Measurements from ENCODE around the gene MEOX1.

DNA sequence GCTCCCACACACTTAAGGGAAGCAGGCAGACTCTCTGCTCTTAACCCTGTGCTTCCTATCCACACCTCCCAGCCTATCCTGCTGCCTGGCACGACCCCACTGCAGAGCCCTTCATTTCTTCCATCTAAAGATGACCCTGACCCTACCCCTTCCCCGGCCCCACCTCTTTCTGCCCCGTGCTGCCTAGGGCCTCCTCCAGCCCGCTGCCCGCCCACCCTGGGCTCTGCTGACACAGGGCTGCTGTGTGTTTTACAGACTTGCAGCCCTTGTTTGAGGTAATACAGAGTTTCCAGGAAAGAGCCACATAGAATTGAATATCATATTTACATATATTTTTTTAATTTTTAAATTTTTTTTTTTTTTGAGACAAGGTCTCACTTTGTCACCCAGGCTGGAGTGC, 42.0 kb downstream of the MEOX1 start:
- TF ChIP-seq CTCF (conservative IDR thresholded peaks at IDR 0.05 in 1 of 2, IDR thresholded peaks at IDR 0.05 in 1 of 2; ENCODE audit: low read depth in 1 of 2, low read length in 2 of 2) (no peak), EZH2 (IDR thresholded peaks at IDR 0.05; ENCODE audit: low read length, missing control alignments) (no peak)

All from fibroblast of lung (primary cell).